GM12892 (cell line): ENCODE data around the gene ARHGEF33.

Experiments used
- POLR2A ChIP-seq: IDR thresholded peaks from 2 replicates; pipeline ENCODE4 v1.6.1; 2011; ENCODE audit warnings: low read depth, low read length, control low read depth
- POLR2AphosphoS5 ChIP-seq: IDR thresholded peaks from 2 replicates; pipeline ENCODE4 v1.6.1; 2011; ENCODE audit warnings: low read depth, low read length, control low read depth

- TF ChIP-seq POLR2A (no peak), POLR2AphosphoS5 (no peak)
Observed at GRCh38 chr2:38909872-38910271, 20.2 kb downstream of the ARHGEF33 start.
